Fibroblast of the aortic adventitia (primary cell): ENCODE measurements around the gene TMEM14A. TPM values are rescaled to one million over a fixed set of nuclear protein-coding genes. Genes with fewer than 3 reads are reported as not detected.

Source experiments
- small RNA-seq: library from RNA; depleted of rRNA; stranded (forward); fragments of <200 nt; gene quantifications from one replicate; pipeline ENCODE3, GENCODE V24; 2012
- total RNA-seq: library from RNA; depleted of rRNA; stranded (reverse); fragments of >200 nt; gene quantifications from 2 replicates; pipeline ENCODE4 v1.2.3, GENCODE V29; 2012; ENCODE audit warnings: low replicate concordance

Gene TMEM14A
- total RNA-seq, 1 donor: 60.1 TPM

Small RNA genes lying within 50 kb of the gene (small RNA-seq; reads per million reads assigned to genes)
- not detected for gene AL109918.2

Other genes with a start within 250 kb of the TMEM14A start
- 82.1 and 128 TPM in 2 replicates for gene TRAM2, start 94.1 kb upstream of the TMEM14A start, total RNA-seq
- not detected in 2 replicates for gene GSTA2, start 92.4 kb downstream of the TMEM14A start, total RNA-seq
- gene GSTA1, start 132.7 kb downstream of the TMEM14A start, total RNA-seq: not detected in 2 replicates
- gene GSTA5, start 169.7 kb downstream of the TMEM14A start, total RNA-seq: not detected in 2 replicates
- gene GSTA3, start 238.6 kb downstream of the TMEM14A start, total RNA-seq: not detected in 2 replicates